ENCODE measurements around the gene SPATS2L. TPM values are rescaled to one million over a fixed set of nuclear protein-coding genes. Genes with fewer than 3 reads are reported as not detected.

SPATS2L gene
- total RNA-seq, 1 donor from 2014 or later = 77.3 TPM

GRCh38 chr2:200414367-200414766, 107.9 kb downstream of the SPATS2L start:
- Histone ChIP-seq H3K4me3 (ENCODE audit: low read depth, low read length) (no peak overlapping the region), H3K27me3 (ENCODE audit: control insufficient read depth, insufficient read depth, low read length) (no peaks in the 10 kb centered on the region), H3K36me3 (ENCODE audit: control insufficient read depth, insufficient read depth, low read length) (no peaks in the 10 kb centered on the region)
- no peak for DNase-seq (ENCODE audit: low read depth)
- no peak for TF ChIP-seq CTCF (IDR thresholded peaks at IDR 0.05; ENCODE audit: insufficient read depth, low read length, poor library complexity, severe bottlenecking)

GRCh38 chr2:200415455-200415854, 109.0 kb downstream of the SPATS2L start:
- DNase-seq (ENCODE audit: low read depth) = no peak
- TF ChIP-seq CTCF (IDR thresholded peaks at IDR 0.05; ENCODE audit: insufficient read depth, low read length, poor library complexity, severe bottlenecking) = no peak
- H3K4me3 ChIP-seq (ENCODE audit: low read depth, low read length) = no peak overlapping the region
- no peaks in the 10 kb centered on the region for H3K36me3 ChIP-seq (ENCODE audit: control insufficient read depth, insufficient read depth, low read length)
- no peaks in the 10 kb centered on the region for H3K27me3 ChIP-seq (ENCODE audit: control insufficient read depth, insufficient read depth, low read length)

- no peaks in the 10 kb centered on the region for H3K27me3 ChIP-seq (ENCODE audit: control insufficient read depth, insufficient read depth, low read length)
- no peak for DNase-seq (ENCODE audit: low read depth)
- no peak overlapping the region for H3K4me3 ChIP-seq (ENCODE audit: low read depth, low read length)
- no peaks in the 10 kb centered on the region for H3K36me3 ChIP-seq (ENCODE audit: control insufficient read depth, insufficient read depth, low read length)
- TF ChIP-seq CTCF (IDR thresholded peaks at IDR 0.05; ENCODE audit: insufficient read depth, low read length, poor library complexity, severe bottlenecking) = no peak
Observed at GRCh38 chr2:200416878-200417277, 110.4 kb downstream of the SPATS2L start.

GRCh38 chr2:200417366-200417765, 110.9 kb downstream of the SPATS2L start:
- no peak for TF ChIP-seq CTCF (IDR thresholded peaks at IDR 0.05; ENCODE audit: insufficient read depth, low read length, poor library complexity, severe bottlenecking)
- Histone ChIP-seq H3K4me3 (ENCODE audit: low read depth, low read length) (no peak overlapping the region), H3K36me3 (ENCODE audit: control insufficient read depth, insufficient read depth, low read length) (no peaks in the 10 kb centered on the region), H3K27me3 (ENCODE audit: control insufficient read depth, insufficient read depth, low read length) (no peaks in the 10 kb centered on the region)
- no peak for DNase-seq (ENCODE audit: low read depth)

GRCh38 chr2:200418399-200418798, 111.9 kb downstream of the SPATS2L start:
- H3K27me3 ChIP-seq (ENCODE audit: control insufficient read depth, insufficient read depth, low read length) = no peaks in the 10 kb centered on the region
- H3K36me3 ChIP-seq (ENCODE audit: control insufficient read depth, insufficient read depth, low read length) = no peaks in the 10 kb centered on the region
- no peak for DNase-seq (ENCODE audit: low read depth)
- H3K4me3 ChIP-seq (ENCODE audit: low read depth, low read length) = no peak overlapping the region
- no peak for TF ChIP-seq CTCF (IDR thresholded peaks at IDR 0.05; ENCODE audit: insufficient read depth, low read length, poor library complexity, severe bottlenecking)

GRCh38 chr2:200419325-200419724, 112.8 kb downstream of the SPATS2L start:
- no peak overlapping the region for H3K4me3 ChIP-seq (ENCODE audit: low read depth, low read length)
- no peak for TF ChIP-seq CTCF (IDR thresholded peaks at IDR 0.05; ENCODE audit: insufficient read depth, low read length, poor library complexity, severe bottlenecking)

More at GRCh38 chr2:200419325-200419724, 112.8 kb downstream of the SPATS2L start:
- no peak for DNase-seq (ENCODE audit: low read depth)
- no peaks in the 10 kb centered on the region for H3K27me3 ChIP-seq (ENCODE audit: control insufficient read depth, insufficient read depth, low read length)
- H3K36me3 ChIP-seq (ENCODE audit: control insufficient read depth, insufficient read depth, low read length) = no peaks in the 10 kb centered on the region
